ENCODE results near the gene SLC22A16.

The SLC22A16 gene

GRCh38 chr6:110446405-110446804 lies 30.0 kb downstream of the SLC22A16 start:
- no peak for DNase-seq

- DNase-seq, result no peak
Observed at GRCh38 chr6:110440026-110440425, 36.4 kb downstream of the SLC22A16 start.

DNA sequence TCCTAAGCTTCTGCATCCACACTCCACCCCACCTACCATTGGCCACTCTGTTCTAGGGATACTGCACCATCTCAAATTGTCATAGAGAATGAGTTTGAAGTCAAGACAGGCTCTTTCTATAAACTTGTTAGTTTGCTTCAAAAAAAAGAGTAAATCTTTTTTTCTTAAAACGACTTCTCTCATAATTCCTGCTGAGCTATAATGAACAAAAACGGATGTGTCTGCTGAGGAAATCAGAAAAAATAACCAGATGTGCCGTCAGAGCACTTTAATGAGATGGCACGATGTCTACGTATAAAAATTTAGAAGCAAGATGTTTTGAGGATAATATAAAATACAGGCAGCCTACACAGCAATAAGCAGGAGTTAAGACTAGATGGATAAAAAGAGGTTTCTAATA lies 37.1 kb downstream of the SLC22A16 start:
- no peak for DNase-seq

DNA sequence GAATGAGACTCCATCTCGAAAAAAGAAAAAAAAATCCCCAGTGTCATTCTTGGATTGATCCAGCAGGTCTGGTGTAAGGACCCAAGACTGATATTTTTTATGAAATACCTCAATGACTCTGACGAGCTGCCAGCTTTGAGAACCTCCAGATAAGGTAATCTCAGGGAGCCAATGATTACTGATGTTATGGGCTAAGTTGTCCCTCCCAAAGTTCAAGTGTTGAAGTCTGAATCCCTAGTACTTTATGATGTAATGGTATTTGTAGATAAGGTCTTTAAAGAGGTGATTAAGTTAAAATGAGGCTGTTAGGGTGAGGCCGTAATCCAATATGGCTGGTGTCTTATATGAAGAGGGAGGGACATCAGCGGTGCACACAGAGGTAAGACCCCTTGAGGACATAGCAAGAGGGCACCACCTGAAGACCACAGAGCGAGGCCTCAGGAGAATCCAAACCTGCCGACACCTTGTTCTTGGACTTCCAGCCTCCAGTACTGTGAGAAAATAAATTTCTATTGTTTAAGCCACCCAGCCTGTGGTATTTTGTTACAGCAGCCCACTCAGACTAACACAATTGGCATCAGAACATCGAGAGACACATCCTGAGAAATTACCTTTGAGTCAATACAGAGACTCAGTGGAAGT lies 41.3 kb downstream of the SLC22A16 start:
- DNase-seq, result no peak

DNA sequence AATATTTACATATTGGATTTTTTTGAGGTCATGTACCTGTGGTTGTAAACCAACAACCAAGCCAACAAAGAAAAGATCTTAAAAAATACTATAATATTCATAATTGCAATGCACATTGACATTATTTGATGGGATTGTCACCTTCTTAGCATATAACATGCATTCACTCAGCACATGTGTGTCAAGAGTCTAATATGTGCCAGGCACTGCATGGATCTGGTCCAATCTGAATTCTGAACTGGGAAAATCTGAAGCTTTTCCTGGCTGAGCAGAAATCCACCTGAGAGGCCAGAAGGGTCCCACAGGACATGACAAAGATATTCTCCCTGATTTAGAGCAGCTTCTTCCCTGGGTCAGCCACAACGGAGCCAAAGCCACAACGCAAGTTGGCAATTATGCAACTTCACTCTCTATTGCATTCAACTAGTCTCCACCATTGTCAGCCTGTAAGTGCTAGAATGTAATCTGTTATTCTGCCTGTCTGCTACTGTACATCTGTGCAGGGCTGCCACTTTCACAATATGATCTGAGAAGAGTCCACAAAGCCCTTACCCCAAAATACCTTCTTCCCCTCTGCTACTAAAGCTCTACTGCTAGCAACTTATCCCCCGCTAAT lies 44.0 kb downstream of the SLC22A16 start:
- DNase-seq, result no peak

- no peak for DNase-seq
Observed at GRCh38 chr6:110430741-110431140, 45.7 kb downstream of the SLC22A16 start.

GRCh38 chr6:110430236-110430635 lies 46.2 kb downstream of the SLC22A16 start:
- DNase-seq, result no peak

DNA sequence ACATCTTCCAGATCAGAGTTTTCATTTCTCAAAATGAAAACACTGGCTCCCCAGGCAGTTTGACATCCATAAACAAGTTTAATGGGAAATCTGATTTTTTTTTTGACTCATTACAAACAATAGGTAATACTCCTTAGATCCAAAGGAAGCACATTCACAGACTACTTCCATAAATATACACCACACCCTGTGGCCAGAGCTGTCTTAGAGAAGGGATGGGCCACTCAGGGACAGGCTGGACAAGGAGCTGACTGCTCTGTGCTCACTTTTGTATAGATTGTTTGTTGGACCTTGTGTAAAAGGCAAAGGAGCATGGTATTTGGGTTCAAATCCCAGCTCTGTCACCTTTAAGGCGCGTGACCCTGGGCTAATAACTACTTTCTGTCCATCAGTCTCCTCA lies 48.3 kb downstream of the SLC22A16 start:
- DNase-seq, result no peak

DNA sequence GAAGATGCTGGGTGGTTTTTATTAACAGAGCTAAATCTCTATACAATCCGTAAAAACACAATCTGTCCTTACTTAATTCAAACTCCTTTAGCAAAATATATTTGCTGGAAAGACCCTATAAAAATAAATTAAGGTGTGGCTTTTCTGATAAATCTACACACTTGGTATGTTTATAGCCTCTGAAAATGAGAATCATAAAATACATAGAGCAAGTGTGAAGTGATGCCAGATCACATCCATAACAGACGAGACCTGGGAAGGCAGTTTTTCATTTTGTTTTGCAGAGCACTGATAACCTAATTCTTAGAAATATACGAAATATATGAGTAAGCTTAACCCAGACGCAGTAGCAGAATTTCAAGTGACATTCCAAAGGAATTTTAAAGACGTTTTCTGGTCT lies 50.6 kb downstream of the SLC22A16 start:
- DNase-seq, result no peak

GRCh38 chr6:110422444-110422822 lies 54.0 kb downstream of the SLC22A16 start:
- DNase-seq, result peak; percentile 69

GRCh38 chr6:110421749-110422443 lies 54.5 kb downstream of the SLC22A16 start:
- peak; percentile 49 for DNase-seq

- DNase-seq, result no peak
Observed at GRCh38 chr6:110419028-110419739, 57.2 kb downstream of the SLC22A16 start.

DNA sequence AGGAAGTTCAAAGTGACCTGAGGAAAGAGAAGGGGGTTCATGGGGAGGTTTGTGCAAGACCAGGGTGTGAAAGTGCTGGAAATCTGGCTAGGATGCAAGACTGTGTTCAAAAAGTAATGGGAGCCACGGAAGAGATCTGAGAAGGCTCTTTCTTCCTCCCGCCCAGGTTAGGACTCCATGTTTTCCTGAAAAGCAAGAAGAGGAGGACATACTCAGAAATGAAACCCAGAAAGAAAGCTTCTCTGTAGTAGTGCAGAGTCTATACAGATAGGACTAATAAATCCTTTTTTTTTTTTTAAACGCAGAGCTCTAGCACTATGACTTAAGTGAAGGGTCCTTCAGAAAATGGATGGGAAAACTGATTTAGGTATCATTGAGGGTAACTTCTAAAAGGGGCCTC lies 57.8 kb downstream of the SLC22A16 start:
- DNase-seq, result no peak

GRCh38 chr6:110415086-110415916 lies 61.1 kb downstream of the SLC22A16 start, which contains the start of gene DDO:
Gene DDO (minus strand): TSS chr6:110415575. CDS start chr6:110413462, 2,113 bp downstream.
- peak; percentile 91 for DNase-seq

- DNase-seq, result peak; percentile 75
Observed at GRCh38 chr6:110414669-110415068, 61.7 kb downstream of the SLC22A16 start.

DNA sequence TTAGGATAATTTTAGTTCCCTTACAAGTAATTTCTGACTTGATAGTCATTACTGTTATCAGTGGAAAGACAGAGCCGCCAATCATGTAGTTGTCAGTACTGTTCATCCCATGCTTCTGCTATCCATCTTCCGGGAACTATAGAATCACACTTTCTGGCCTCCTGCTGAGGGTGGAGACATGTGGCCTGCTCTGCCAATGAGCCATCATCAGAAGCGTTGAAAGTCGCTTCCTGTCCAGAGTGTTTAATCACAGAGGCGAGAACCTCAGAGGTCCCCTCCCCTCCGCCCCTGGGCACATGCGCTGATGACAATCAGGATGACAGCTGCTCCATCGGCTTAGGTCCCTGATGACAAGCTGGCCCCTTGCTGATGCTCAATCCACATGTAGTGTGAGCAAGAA lies 64.1 kb downstream of the SLC22A16 start:
- no peak for DNase-seq

DNA sequence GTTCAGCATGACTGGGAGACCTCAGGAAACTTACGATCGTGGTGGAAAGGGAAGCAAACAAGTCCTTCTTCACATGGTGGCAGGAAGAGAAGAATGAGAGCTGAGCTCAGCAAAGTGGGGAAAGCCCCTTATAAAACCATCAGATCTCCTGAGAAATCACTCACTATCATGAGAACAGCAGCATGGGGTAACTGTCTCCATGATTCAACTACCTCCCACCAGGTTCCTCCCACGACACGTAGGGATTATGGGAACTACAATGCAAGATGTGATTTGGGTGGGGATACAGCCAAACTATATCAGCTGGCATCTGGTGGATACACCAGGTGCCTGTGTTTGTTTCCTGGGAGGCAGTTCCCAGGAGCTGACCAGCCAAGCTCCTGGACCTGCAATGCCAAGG lies 65.9 kb downstream of the SLC22A16 start:
- peak; percentile 80 for DNase-seq

- no peak for DNase-seq
Observed at GRCh38 chr6:110409794-110410193, 66.6 kb downstream of the SLC22A16 start.

- no peak for DNase-seq
Observed at GRCh38 chr6:110408901-110409300, 67.5 kb downstream of the SLC22A16 start.

- DNase-seq, result peak; percentile 81
Observed at GRCh38 chr6:110404607-110405006, 71.8 kb downstream of the SLC22A16 start.

GRCh38 chr6:110401585-110402176 lies 74.7 kb downstream of the SLC22A16 start:
- no peak for DNase-seq

GRCh38 chr6:110400208-110400607 lies 76.2 kb downstream of the SLC22A16 start:
- no peak for DNase-seq

Measured in inflammatory macrophage treated with lipopolysaccharide for 4 hours (primary cell).